MCF 10A (cell line): ENCODE data around the gene OBSCN. TPM values are rescaled to one million over a fixed set of nuclear protein-coding genes. Genes with fewer than 3 reads are reported as not detected.

Source experiments
- BruUV-seq: library from RNA; stranded (reverse); fragments of 400-500 nt; replicated peaks from 2 replicates; lab custom pipeline; 2021; lab: Mats Ljungman, UMichigan
- CTCF ChIA-PET: fragments of 300-600 bp; sonication (Branson Sonifier 250); formaldehyde crosslinking; extraction: SDS; loops from one replicate; lab custom pipeline; 2021; ENCODE audit warnings: antibody characterized with exemption, inconsistent platforms; lab: Yijun Ruan, JAX
- POLR2A ChIA-PET: fragments of 300-600, 350-650 bp; sonication (Branson Sonifier 250); formaldehyde crosslinking; extraction: SDS; loops from one replicate; lab custom pipeline; 2020; ENCODE audit warnings: antibody characterized with exemption, inconsistent platforms; lab: Yijun Ruan, JAX
- DNase-seq: peaks from one replicate; pipeline ENCODE4 v3.0.0-alpha.2; 2018; ENCODE audit not compliant: unreplicated experiment
- H3K27ac Mint-ChIP-seq: one replicate; pipeline ENCODE4 v1.8.0; 2022; ENCODE audit warnings: mild to moderate bottlenecking, low read depth, mixed read lengths; ENCODE audit not compliant: unreplicated experiment
- H3K27me3 Mint-ChIP-seq: one replicate; pipeline ENCODE4 v1.8.0; 2022; ENCODE audit warnings: mixed read lengths; ENCODE audit not compliant: insufficient read depth, unreplicated experiment
- H3K36me3 Mint-ChIP-seq: one replicate; pipeline ENCODE4 v1.8.0; 2022; ENCODE audit warnings: mild to moderate bottlenecking, moderate library complexity, mixed read lengths; ENCODE audit not compliant: insufficient read depth, unreplicated experiment
- H3K4me1 Mint-ChIP-seq: one replicate; pipeline ENCODE4 v1.8.0; 2022; ENCODE audit warnings: mixed read lengths; ENCODE audit not compliant: insufficient read depth, unreplicated experiment
- H3K4me3 Mint-ChIP-seq: one replicate; pipeline ENCODE4 v1.8.0; 2022; ENCODE audit warnings: mild to moderate bottlenecking, moderate library complexity, mixed read lengths; ENCODE audit not compliant: unreplicated experiment
- H3K9me3 Mint-ChIP-seq: one replicate; pipeline ENCODE4 v1.8.0; 2022; ENCODE audit warnings: mixed read lengths; ENCODE audit not compliant: unreplicated experiment
- CTCF ChIP-seq: fragments of 200-600 bp; IDR thresholded peaks from one replicate; pipeline ENCODE4 v1.8.0; 2022; ENCODE audit warnings: antibody characterized with exemption, mild to moderate bottlenecking; ENCODE audit not compliant: unreplicated experiment
- intact Hi-C: fragments of 100-400 bp; cut with micrococcal nuclease; formaldehyde crosslinking; loops from 2 replicates; pipeline ENCODE4 v1.14.1; 2022
- total RNA-seq: library from RNA; stranded (reverse); gene quantifications from 2 replicates; pipeline ENCODE4 v1.2.3, GENCODE V29; 2022

The OBSCN gene
- total RNA-seq, 1 experiment from 2014 or later, result 22.6 TPM

- no peak for TF ChIP-seq CTCF
- no peaks in the 10 kb centered on the region for H3K9me3 Mint-ChIP-seq
- H3K27ac Mint-ChIP-seq, result no peak overlapping the region
- H3K4me1 Mint-ChIP-seq, result no peaks in the 10 kb centered on the region
- no peak for DNase-seq
- no peaks in the 10 kb centered on the region for H3K27me3 Mint-ChIP-seq
- no peak overlapping the region for H3K4me3 Mint-ChIP-seq
- BruUV-seq, result no TSS peak
- peaks cover 9% of the 10 kb centered on the region for H3K36me3 Mint-ChIP-seq
- ChIA-PET POLR2A (no interaction called here), CTCF (interaction anchor here (0.6 to 1.0 kb wide), 2 partner anchors 21 to 152 kb away, joined by 4 to 6 read pairs; no protein-coding TSS in a partner anchor)
- intact Hi-C loops, result no loop called here
Measured at GRCh38 chr1:228280961-228281591, 73.2 kb downstream of the OBSCN start.

- intact Hi-C loops, result no loop called here
- Mint-ChIP-seq H3K27ac (no peak overlapping the region), H3K36me3 (peaks cover 7% of the 10 kb centered on the region), H3K4me3 (no peak overlapping the region), H3K9me3 (no peaks in the 10 kb centered on the region), H3K4me1 (no peaks in the 10 kb centered on the region), H3K27me3 (no peaks in the 10 kb centered on the region)
- CTCF ChIA-PET, result interaction anchor here (1.0 kb wide), 1 partner anchor 151 kb away, joined by 6 read pairs; no protein-coding TSS in a partner anchor
- DNase-seq, result no peak
- no peak for TF ChIP-seq CTCF
- POLR2A ChIA-PET, result interaction anchor here (0.5 kb wide), 1 partner anchor 153 kb away, joined by 3 read pairs; no protein-coding TSS in a partner anchor
- no TSS peak for BruUV-seq
Measured at GRCh38 chr1:228281631-228282328, 73.9 kb downstream of the OBSCN start.

DNA sequence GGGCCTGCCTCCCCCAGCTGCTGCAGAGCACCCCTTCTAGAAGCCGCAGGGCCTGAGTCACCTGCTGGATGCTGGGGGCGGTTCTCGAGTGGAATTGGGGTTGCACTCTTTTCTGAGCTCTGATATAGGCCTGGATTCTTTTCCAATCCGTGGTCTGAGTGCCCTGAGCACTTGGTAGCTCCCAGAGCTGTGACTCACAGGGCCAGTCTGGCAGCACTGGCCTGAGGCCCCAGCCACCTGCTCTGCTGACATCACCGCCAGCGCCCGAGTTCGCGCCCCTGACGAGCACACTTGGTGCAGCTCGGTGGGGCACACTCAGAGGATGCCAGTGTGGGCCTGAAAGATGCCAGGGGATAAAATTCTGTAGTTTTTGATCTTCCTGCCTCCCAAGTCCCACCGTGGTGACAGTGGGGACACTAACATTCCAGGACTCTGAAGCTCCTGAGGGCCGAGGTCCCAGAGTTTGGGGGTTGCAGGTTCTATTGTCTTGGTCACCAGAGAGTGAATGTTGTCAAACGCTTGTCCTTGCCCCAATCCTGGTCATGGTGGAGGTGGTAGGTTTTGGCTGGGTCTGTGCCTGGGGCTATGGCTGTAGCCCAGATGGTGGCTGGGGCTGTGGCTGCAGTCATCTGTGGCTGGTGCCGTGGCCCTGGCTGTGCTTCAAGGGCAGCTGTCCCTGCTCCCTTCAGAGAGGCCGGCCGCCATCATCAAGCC, 74.6 kb downstream of the OBSCN start:
- POLR2A ChIA-PET, result interaction anchor here (0.5 kb wide), 1 partner anchor 152 kb away, joined by 3 read pairs; no protein-coding TSS in a partner anchor
- peak; percentile 39 for DNase-seq
- no peak overlapping the region for H3K4me3 Mint-ChIP-seq
- H3K27me3 Mint-ChIP-seq, result no peaks in the 10 kb centered on the region
- CTCF ChIA-PET, result no interaction called here
- no peak for TF ChIP-seq CTCF
- no peaks in the 10 kb centered on the region for H3K9me3 Mint-ChIP-seq
- intact Hi-C loops, result no loop called here
- H3K36me3 Mint-ChIP-seq, result peaks cover 7% of the 10 kb centered on the region
- H3K4me1 Mint-ChIP-seq, result no peaks in the 10 kb centered on the region
- H3K27ac Mint-ChIP-seq, result no peak overlapping the region
- BruUV-seq, result no TSS peak

DNA sequence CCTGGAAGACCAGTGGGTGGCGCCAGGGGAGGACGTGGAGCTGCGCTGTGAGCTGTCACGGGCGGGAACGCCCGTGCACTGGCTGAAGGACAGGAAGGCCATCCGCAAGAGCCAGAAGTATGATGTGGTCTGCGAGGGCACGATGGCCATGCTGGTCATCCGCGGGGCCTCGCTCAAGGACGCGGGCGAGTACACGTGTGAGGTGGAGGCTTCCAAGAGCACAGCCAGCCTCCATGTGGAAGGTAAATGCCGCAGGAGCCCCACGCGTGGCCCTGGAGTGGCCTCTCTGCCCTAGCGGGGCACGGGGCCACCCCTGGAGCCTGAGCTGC, 75.2 kb downstream of the OBSCN start:
- Mint-ChIP-seq H3K27ac (no peak overlapping the region), H3K27me3 (no peaks in the 10 kb centered on the region), H3K4me3 (no peak overlapping the region), H3K4me1 (no peaks in the 10 kb centered on the region), H3K36me3 (peaks cover 7% of the 10 kb centered on the region), H3K9me3 (no peaks in the 10 kb centered on the region)
- POLR2A ChIA-PET, result no interaction called here
- TF ChIP-seq CTCF, result no peak
- intact Hi-C loops, result no loop called here
- CTCF ChIA-PET, result interaction anchor here (1.2 kb wide), 1 partner anchor 173 kb away, joined by 3 read pairs; no protein-coding TSS in a partner anchor
- no peak for DNase-seq
- no TSS peak for BruUV-seq
